Measurements from ENCODE around the gene SCAPER. TPM values are rescaled to one million over a fixed set of nuclear protein-coding genes. Genes with fewer than 3 reads are reported as not detected.

Gene SCAPER
- total RNA-seq, 1 experiment from 2014 or later = 15.3 TPM

GRCh38 chr15:76465728-76466127 is 439.4 kb downstream of the SCAPER start:
- Histone ChIP-seq H3K36me3 (ENCODE audit: control insufficient read depth, insufficient read depth, low read length) (no peaks in the 10 kb centered on the region), H3K27ac (ENCODE audit: low read length) (no peak overlapping the region), H3K4me1 (ENCODE audit: control insufficient read depth, insufficient read depth, low read length) (no peaks in the 10 kb centered on the region), H3K9me3 (ENCODE audit: control insufficient read depth, insufficient read depth, low read depth, low read length) (no peaks in the 10 kb centered on the region), H3K27me3 (ENCODE audit: control insufficient read depth, insufficient read depth, low read length) (no peaks in the 10 kb centered on the region), H3K4me3 (ENCODE audit: low read depth in 2 of 2, low read length in 2 of 2) (no peak overlapping the region)
- DNase-seq (ENCODE audit: low read depth, low spot score) = no peak
- ChIA-PET POLR2A (no interaction called here), CTCF (no interaction called here)
- intact Hi-C loops (cut with micrococcal nuclease; ENCODE audit: unreplicated experiment) = no loop called here
- no peak for ATAC-seq
- in situ Hi-C loops (cut with HindIII; ENCODE audit: low pct_unique_long_range_greater_than_20kb, low sequenced_read_pairs) = no loop called here
- no TSS peak for BruUV-seq (replicated peaks)
- TF ChIP-seq TCF7L2 (IDR thresholded peaks at IDR 0.05; ENCODE audit: low read depth, low read length) (no peak), SIN3A (IDR thresholded peaks at IDR 0.05; ENCODE audit: borderline replicate concordance, insufficient read depth, low read depth, low read length) (no peak)

- intact Hi-C loops (cut with micrococcal nuclease; ENCODE audit: unreplicated experiment) = no loop called here
- CTCF ChIA-PET = no interaction called here
- no peak for TF ChIP-seq TCF7L2 (IDR thresholded peaks at IDR 0.05; ENCODE audit: low read depth, low read length)
- TF ChIP-seq, protein P1, sequence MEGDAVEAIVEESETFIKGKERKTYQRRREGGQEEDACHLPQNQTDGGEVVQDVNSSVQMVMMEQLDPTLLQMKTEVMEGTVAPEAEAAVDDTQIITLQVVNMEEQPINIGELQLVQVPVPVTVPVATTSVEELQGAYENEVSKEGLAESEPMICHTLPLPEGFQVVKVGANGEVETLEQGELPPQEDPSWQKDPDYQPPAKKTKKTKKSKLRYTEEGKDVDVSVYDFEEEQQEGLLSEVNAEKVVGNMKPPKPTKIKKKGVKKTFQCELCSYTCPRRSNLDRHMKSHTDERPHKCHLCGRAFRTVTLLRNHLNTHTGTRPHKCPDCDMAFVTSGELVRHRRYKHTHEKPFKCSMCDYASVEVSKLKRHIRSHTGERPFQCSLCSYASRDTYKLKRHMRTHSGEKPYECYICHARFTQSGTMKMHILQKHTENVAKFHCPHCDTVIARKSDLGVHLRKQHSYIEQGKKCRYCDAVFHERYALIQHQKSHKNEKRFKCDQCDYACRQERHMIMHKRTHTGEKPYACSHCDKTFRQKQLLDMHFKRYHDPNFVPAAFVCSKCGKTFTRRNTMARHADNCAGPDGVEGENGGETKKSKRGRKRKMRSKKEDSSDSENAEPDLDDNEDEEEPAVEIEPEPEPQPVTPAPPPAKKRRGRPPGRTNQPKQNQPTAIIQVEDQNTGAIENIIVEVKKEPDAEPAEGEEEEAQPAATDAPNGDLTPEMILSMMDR (IDR thresholded peaks at IDR 0.05) = no peak
- no peak for TF ChIP-seq POLR2AphosphoS5 (IDR thresholded peaks at IDR 0.05; ENCODE audit: low read depth, low read length)
- TF ChIP-seq, protein P2, sequence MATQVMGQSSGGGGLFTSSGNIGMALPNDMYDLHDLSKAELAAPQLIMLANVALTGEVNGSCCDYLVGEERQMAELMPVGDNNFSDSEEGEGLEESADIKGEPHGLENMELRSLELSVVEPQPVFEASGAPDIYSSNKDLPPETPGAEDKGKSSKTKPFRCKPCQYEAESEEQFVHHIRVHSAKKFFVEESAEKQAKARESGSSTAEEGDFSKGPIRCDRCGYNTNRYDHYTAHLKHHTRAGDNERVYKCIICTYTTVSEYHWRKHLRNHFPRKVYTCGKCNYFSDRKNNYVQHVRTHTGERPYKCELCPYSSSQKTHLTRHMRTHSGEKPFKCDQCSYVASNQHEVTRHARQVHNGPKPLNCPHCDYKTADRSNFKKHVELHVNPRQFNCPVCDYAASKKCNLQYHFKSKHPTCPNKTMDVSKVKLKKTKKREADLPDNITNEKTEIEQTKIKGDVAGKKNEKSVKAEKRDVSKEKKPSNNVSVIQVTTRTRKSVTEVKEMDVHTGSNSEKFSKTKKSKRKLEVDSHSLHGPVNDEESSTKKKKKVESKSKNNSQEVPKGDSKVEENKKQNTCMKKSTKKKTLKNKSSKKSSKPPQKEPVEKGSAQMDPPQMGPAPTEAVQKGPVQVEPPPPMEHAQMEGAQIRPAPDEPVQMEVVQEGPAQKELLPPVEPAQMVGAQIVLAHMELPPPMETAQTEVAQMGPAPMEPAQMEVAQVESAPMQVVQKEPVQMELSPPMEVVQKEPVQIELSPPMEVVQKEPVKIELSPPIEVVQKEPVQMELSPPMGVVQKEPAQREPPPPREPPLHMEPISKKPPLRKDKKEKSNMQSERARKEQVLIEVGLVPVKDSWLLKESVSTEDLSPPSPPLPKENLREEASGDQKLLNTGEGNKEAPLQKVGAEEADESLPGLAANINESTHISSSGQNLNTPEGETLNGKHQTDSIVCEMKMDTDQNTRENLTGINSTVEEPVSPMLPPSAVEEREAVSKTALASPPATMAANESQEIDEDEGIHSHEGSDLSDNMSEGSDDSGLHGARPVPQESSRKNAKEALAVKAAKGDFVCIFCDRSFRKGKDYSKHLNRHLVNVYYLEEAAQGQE (IDR thresholded peaks at IDR 0.05; ENCODE audit: insufficient read depth in 1 of 2, low read depth in 2 of 2, low read length in 1 of 2) = no peak
- no peak for TF ChIP-seq SIN3A (IDR thresholded peaks at IDR 0.05; ENCODE audit: borderline replicate concordance, insufficient read depth, low read depth, low read length)
- no TSS peak for BruUV-seq (replicated peaks)
- DNase-seq (ENCODE audit: low read depth, low spot score) (no peak), ATAC-seq (no peak)
- POLR2A ChIA-PET = no interaction called here
- H3K27me3 ChIP-seq (ENCODE audit: control insufficient read depth, insufficient read depth, low read length) = no peaks in the 10 kb centered on the region
- H3K27ac ChIP-seq (ENCODE audit: low read length) = no peak overlapping the region
- H3K4me1 ChIP-seq (ENCODE audit: control insufficient read depth, insufficient read depth, low read length) = no peaks in the 10 kb centered on the region
- no peak overlapping the region for H3K4me3 ChIP-seq (ENCODE audit: low read depth in 2 of 2, low read length in 2 of 2)
- no peaks in the 10 kb centered on the region for H3K9me3 ChIP-seq (ENCODE audit: control insufficient read depth, insufficient read depth, low read depth, low read length)
- in situ Hi-C loops (cut with HindIII; ENCODE audit: low pct_unique_long_range_greater_than_20kb, low sequenced_read_pairs) = no loop called here
- H3K36me3 ChIP-seq (ENCODE audit: control insufficient read depth, insufficient read depth, low read length) = no peaks in the 10 kb centered on the region
These were observed 440.9 kb downstream of the SCAPER start for GRCh38 chr15:76464247-76464646.

GRCh38 chr15:76460871-76461270 is 444.3 kb downstream of the SCAPER start:
- no peak overlapping the region for H3K4me3 ChIP-seq (ENCODE audit: low read depth in 2 of 2, low read length in 2 of 2)
- in situ Hi-C loops (cut with HindIII; ENCODE audit: low pct_unique_long_range_greater_than_20kb, low sequenced_read_pairs) = no loop called here
- H3K36me3 ChIP-seq (ENCODE audit: control insufficient read depth, insufficient read depth, low read length) = no peaks in the 10 kb centered on the region
- no peaks in the 10 kb centered on the region for H3K27me3 ChIP-seq (ENCODE audit: control insufficient read depth, insufficient read depth, low read length)
- ChIA-PET POLR2A (interaction anchor here (0.6 kb wide), 1 partner anchor 1361 kb away, joined by 5 read pairs; no protein-coding TSS in a partner anchor), CTCF (no interaction called here)
- TF ChIP-seq POLR2AphosphoS5 (IDR thresholded peaks at IDR 0.05; ENCODE audit: low read depth, low read length) (no peak), TCF7L2 (IDR thresholded peaks at IDR 0.05; ENCODE audit: low read depth, low read length) (no peak), SIN3A (IDR thresholded peaks at IDR 0.05; ENCODE audit: borderline replicate concordance, insufficient read depth, low read depth, low read length) (no peak)
- TF ChIP-seq, protein P2 (IDR thresholded peaks at IDR 0.05; ENCODE audit: insufficient read depth in 1 of 2, low read depth in 2 of 2, low read length in 1 of 2) = no peak
- TF ChIP-seq, protein P1 (IDR thresholded peaks at IDR 0.05) = no peak
- intact Hi-C loops (cut with micrococcal nuclease; ENCODE audit: unreplicated experiment) = no loop called here
- no peak for DNase-seq (ENCODE audit: low read depth, low spot score)
- no peaks in the 10 kb centered on the region for H3K9me3 ChIP-seq (ENCODE audit: control insufficient read depth, insufficient read depth, low read depth, low read length)
- no peak for ATAC-seq
- H3K4me1 ChIP-seq (ENCODE audit: control insufficient read depth, insufficient read depth, low read length) = no peaks in the 10 kb centered on the region
- BruUV-seq (replicated peaks) = no TSS peak
- H3K27ac ChIP-seq (ENCODE audit: low read length) = no peak overlapping the region
